OCI-LY1 (cell line): Measurements from ENCODE around the gene COQ2.
"Not testable (repeated sequence)": the region's sequence is repeated elsewhere in the genome, so short reads cannot be mapped to it uniquely, and the experiment has no call there.

Experiments used
- H2AFZ ChIP-seq: fragments of 200-600 bp; sonication (generic), shearing (Covaris generic); 2 replicates; pipeline ENCODE4 v1.6.0; 2014; ENCODE audit warnings: antibody characterized with exemption, mild to moderate bottlenecking, low read length
- H3F3A ChIP-seq: fragments of 200-600 bp; sonication (generic), shearing (Covaris generic); 2 replicates; pipeline ENCODE4 v1.6.0; 2014; ENCODE audit warnings: mild to moderate bottlenecking, antibody characterized with exemption, low read length, moderate library complexity; ENCODE audit not compliant: insufficient read depth
- H3K27ac ChIP-seq: fragments of 200-600 bp; sonication (generic); 2 replicates; pipeline ENCODE4 v1.5.1; 2014; ENCODE audit warnings: low read length, mixed run types, mild to moderate bottlenecking, low read depth; ENCODE audit not compliant: poor library complexity, severe bottlenecking
- H3K27me3 ChIP-seq: fragments of 200-600 bp; sonication (generic); 2 replicates; pipeline ENCODE4 v1.6.0; 2014; ENCODE audit warnings: antibody characterized with exemption, mild to moderate bottlenecking, low read length, moderate library complexity; ENCODE audit not compliant: insufficient read depth
- H3K36me3 ChIP-seq: fragments of 200-600 bp; sonication (generic); 2 replicates; pipeline ENCODE4 v1.6.1; 2014; ENCODE audit warnings: mild to moderate bottlenecking, antibody characterized with exemption, low read length, moderate library complexity, mixed read lengths; ENCODE audit not compliant: insufficient read depth
- H3K4me1 ChIP-seq: fragments of 200-600 bp; sonication (generic); 2 replicates; pipeline ENCODE4 v1.5.1; 2014; ENCODE audit warnings: mild to moderate bottlenecking, low read length, moderate library complexity; ENCODE audit not compliant: insufficient read depth, severe bottlenecking
- H3K4me2 ChIP-seq: fragments of 200-600 bp; sonication (generic), shearing (Covaris generic); 2 replicates; pipeline ENCODE4 v1.6.1; 2014; ENCODE audit warnings: low read length
- H3K4me3 ChIP-seq: fragments of 200-600 bp; sonication (generic); 2 replicates; pipeline ENCODE4 v1.5.1; 2014; ENCODE audit warnings: low read length, low read depth, mild to moderate bottlenecking, mixed read lengths; ENCODE audit not compliant: poor library complexity, severe bottlenecking
- H3K79me2 ChIP-seq: fragments of 200-600 bp; shearing (Covaris generic); 2 replicates; pipeline ENCODE4 v1.6.1; 2016; ENCODE audit warnings: mixed run types, low read length, mixed read lengths; ENCODE audit not compliant: insufficient read depth
- H3K9ac ChIP-seq: fragments of 200-600 bp; sonication (generic), shearing (Covaris generic); 2 replicates; pipeline ENCODE4 v1.6.1; 2014; ENCODE audit warnings: mild to moderate bottlenecking, low read length, mixed read lengths
- H3K9me2 ChIP-seq: fragments of 200-600 bp; sonication (generic), shearing (Covaris generic); 2 replicates; pipeline ENCODE4 v1.6.1; 2014; ENCODE audit warnings: low read depth, mild to moderate bottlenecking, low read length, mixed read lengths
- H3K9me3 ChIP-seq: fragments of 200-600 bp; shearing (Covaris generic); 2 replicates; pipeline ENCODE4 v1.6.1; 2014; ENCODE audit warnings: low read length, mixed read lengths
- H4K20me1 ChIP-seq: fragments of 200-600 bp; sonication (generic), shearing (Covaris generic); 2 replicates; pipeline ENCODE4 v1.6.0; 2016; ENCODE audit warnings: mild to moderate bottlenecking, low read length; ENCODE audit not compliant: insufficient read depth
- EZH2 ChIP-seq: fragments of 200-600 bp; sonication (generic), shearing (Covaris generic); IDR thresholded peaks from 2 replicates; pipeline ENCODE4 v1.8.0; 2017; ENCODE audit warnings: borderline replicate concordance, mixed run types, mild to moderate bottlenecking, antibody characterized with exemption, low read length, moderate library complexity, mixed read lengths
- TF ChIP-seq, protein P1 (sequence below): fragments of 200-600 bp; sonication (generic), shearing (Covaris generic); IDR thresholded peaks from 2 replicates; pipeline ENCODE4 v1.5.1; 2017; ENCODE audit warnings: mild to moderate bottlenecking, antibody characterized with exemption, low read length, moderate library complexity, mixed read lengths

The COQ2 gene

DNA sequence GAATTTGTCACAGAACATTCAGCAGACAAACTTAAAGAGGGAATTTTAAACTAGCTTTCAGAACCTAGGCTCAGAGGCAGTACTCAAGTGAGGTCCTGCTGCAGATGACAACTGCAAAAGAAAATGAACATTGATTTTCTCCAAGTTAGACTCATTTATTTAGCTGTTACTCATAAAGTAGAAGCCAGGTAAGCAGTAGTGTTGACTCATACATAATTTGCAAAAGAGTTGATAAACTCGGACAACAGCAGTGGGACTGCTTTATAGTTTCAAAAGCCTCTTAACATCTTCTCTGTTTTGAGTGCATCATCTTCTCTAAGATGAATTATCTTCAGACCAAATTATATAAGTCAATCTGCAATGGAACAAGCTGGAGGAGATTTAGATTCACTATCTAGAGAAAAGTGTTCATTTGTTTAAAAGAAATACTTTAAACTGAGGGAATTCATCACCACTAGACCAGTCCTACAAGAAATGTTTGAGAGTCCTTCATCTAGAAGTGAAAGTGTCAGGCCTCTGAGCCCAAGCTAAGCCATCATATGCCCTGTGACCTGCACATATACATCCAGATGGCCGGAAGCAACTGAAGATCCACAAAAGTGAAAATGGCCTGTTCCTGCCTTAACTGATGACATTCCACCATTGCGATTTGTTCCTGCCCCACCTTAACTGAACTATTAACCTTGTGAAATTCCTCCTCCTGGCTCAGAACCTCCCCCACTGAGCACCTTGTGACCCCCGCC lies 49.5 kb downstream of the COQ2 start:
- no peaks in the 10 kb centered on the region for H3F3A ChIP-seq
- no peaks in the 10 kb centered on the region for H3K9me3 ChIP-seq
- H3K27ac ChIP-seq: no peak overlapping the region
- no peaks in the 10 kb centered on the region for H3K79me2 ChIP-seq
- H3K4me1 ChIP-seq: peaks cover 12% of the 10 kb centered on the region
- no peaks in the 10 kb centered on the region for H3K9me2 ChIP-seq
- H3K9ac ChIP-seq: no peak overlapping the region
- no peaks in the 10 kb centered on the region for H3K27me3 ChIP-seq
- H2AFZ ChIP-seq: no peak overlapping the region
- no peak overlapping the region for H3K4me3 ChIP-seq
- H3K36me3 ChIP-seq: no peaks in the 10 kb centered on the region
- no peaks in the 10 kb centered on the region for H4K20me1 ChIP-seq
- H3K4me2 ChIP-seq: no peak overlapping the region
- TF ChIP-seq, protein P1, sequence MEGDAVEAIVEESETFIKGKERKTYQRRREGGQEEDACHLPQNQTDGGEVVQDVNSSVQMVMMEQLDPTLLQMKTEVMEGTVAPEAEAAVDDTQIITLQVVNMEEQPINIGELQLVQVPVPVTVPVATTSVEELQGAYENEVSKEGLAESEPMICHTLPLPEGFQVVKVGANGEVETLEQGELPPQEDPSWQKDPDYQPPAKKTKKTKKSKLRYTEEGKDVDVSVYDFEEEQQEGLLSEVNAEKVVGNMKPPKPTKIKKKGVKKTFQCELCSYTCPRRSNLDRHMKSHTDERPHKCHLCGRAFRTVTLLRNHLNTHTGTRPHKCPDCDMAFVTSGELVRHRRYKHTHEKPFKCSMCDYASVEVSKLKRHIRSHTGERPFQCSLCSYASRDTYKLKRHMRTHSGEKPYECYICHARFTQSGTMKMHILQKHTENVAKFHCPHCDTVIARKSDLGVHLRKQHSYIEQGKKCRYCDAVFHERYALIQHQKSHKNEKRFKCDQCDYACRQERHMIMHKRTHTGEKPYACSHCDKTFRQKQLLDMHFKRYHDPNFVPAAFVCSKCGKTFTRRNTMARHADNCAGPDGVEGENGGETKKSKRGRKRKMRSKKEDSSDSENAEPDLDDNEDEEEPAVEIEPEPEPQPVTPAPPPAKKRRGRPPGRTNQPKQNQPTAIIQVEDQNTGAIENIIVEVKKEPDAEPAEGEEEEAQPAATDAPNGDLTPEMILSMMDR: no peak
- TF ChIP-seq EZH2: no peak

- H3K79me2 ChIP-seq, H3K4me2 ChIP-seq, H3K4me1 ChIP-seq, H2AFZ ChIP-seq, H3K27me3 ChIP-seq, H4K20me1 ChIP-seq, H3K36me3 ChIP-seq, H3K4me3 ChIP-seq, H3F3A ChIP-seq, H3K27ac ChIP-seq, H3K9ac ChIP-seq, H3K9me3 ChIP-seq, H3K9me2 ChIP-seq: not testable (repeated sequence)
Observed at GRCh38 chr4:83234387-83234786, 50.2 kb downstream of the COQ2 start.

DNA sequence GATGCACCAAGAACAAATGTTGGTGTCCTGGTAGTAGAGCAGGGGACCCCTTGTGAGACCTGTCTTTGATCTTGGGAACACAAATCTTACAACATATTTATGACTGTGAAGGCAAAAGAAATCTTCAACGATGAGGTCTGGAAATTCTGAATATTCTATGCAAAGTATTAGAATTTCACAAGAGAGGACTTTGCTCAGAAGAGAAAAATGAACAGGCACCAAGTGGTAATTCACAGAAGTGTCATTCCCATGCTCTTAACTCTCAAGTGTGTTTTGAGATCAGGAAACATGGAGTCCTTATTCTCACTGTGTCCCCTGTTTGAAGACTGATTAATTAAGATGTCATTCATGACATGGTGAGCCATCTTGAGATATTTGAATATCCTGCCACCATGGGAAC lies 52.5 kb downstream of the COQ2 start:
- Histone ChIP-seq H3K36me3 (no peaks in the 10 kb centered on the region), H3K9me3 (no peaks in the 10 kb centered on the region), H3K4me1 (peaks cover 6% of the 10 kb centered on the region), H3F3A (no peaks in the 10 kb centered on the region), H3K27ac (no peak overlapping the region), H3K27me3 (no peaks in the 10 kb centered on the region), H3K4me3 (no peak overlapping the region), H4K20me1 (no peaks in the 10 kb centered on the region), H3K9me2 (no peaks in the 10 kb centered on the region), H2AFZ (no peak overlapping the region), H3K4me2 (no peak overlapping the region), H3K9ac (no peak overlapping the region), H3K79me2 (no peaks in the 10 kb centered on the region)
- TF ChIP-seq, protein P1: no peak
- TF ChIP-seq EZH2: no peak

GRCh38 chr4:83231620-83232076 lies 53.0 kb downstream of the COQ2 start:
- TF ChIP-seq EZH2: no peak
- TF ChIP-seq, protein P1: no peak
- no peak overlapping the region for H3K4me3 ChIP-seq
- no peaks in the 10 kb centered on the region for H3F3A ChIP-seq
- no peaks in the 10 kb centered on the region for H3K79me2 ChIP-seq
- H3K4me2 ChIP-seq: no peak overlapping the region
- H4K20me1 ChIP-seq: no peaks in the 10 kb centered on the region
- no peaks in the 10 kb centered on the region for H3K9me2 ChIP-seq
- no peaks in the 10 kb centered on the region for H3K36me3 ChIP-seq
- H3K4me1 ChIP-seq: peaks cover 6% of the 10 kb centered on the region
- no peak overlapping the region for H3K27ac ChIP-seq
- no peaks in the 10 kb centered on the region for H3K9me3 ChIP-seq
- no peak overlapping the region for H2AFZ ChIP-seq
- H3K27me3 ChIP-seq: no peaks in the 10 kb centered on the region
- H3K9ac ChIP-seq: no peak overlapping the region
